ENCODE results near the gene OGFR.

OGFR gene

DNA sequence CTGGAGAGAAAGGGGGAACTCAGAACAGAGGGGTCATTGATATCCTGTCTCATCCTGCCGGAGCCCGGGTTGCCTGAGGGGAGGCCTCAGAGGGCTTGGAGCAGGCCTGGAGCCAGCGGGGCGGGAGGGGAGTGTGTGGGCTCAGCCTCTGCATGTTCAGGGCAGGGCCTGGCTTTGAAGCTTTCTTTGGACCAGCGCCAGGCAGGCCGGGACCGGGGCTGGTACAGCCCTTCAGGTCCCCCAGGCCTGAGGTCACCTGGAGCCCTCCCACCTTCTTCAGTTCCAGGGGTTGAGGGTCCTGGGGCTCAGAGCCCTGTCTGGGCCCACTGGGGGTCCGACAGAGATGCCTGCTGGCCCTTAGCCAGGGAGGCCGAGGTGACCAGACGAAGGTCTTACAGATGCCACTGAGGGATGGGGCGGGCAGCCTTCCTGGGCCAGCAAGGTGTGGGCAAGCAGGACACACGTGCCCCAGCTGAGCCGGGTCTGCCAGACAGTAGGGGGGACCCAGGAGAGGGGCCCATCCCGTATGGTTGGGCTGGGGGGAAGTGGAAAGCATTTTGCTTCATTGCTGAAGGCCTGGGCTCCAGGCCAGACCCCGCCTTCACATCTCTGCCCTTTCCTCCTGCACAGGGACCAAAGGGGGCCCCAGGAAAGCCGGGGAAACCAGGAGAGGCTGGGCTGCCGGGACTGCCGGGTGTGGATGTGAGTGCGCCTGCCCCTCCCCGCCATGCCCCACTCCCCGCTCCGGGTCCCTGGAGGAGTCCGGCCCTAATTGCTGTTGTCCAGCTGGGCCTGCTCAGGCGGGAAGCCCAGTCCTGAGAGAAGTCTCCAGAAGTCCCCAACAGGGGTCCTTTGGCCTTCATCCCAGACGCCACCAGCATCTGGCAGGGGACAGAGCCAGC lies 14.2 kb downstream of the OGFR start:
- in situ Hi-C loops (cut with HindIII; ENCODE audit: low pct_ligation_motif_present, low sequenced_read_pairs): no loop called here
- no peak for DNase-seq
- TF ChIP-seq, protein P1, sequence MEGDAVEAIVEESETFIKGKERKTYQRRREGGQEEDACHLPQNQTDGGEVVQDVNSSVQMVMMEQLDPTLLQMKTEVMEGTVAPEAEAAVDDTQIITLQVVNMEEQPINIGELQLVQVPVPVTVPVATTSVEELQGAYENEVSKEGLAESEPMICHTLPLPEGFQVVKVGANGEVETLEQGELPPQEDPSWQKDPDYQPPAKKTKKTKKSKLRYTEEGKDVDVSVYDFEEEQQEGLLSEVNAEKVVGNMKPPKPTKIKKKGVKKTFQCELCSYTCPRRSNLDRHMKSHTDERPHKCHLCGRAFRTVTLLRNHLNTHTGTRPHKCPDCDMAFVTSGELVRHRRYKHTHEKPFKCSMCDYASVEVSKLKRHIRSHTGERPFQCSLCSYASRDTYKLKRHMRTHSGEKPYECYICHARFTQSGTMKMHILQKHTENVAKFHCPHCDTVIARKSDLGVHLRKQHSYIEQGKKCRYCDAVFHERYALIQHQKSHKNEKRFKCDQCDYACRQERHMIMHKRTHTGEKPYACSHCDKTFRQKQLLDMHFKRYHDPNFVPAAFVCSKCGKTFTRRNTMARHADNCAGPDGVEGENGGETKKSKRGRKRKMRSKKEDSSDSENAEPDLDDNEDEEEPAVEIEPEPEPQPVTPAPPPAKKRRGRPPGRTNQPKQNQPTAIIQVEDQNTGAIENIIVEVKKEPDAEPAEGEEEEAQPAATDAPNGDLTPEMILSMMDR (IDR thresholded peaks at IDR 0.05; ENCODE audit: low read depth, low read length, missing control alignments): no peak

DNA sequence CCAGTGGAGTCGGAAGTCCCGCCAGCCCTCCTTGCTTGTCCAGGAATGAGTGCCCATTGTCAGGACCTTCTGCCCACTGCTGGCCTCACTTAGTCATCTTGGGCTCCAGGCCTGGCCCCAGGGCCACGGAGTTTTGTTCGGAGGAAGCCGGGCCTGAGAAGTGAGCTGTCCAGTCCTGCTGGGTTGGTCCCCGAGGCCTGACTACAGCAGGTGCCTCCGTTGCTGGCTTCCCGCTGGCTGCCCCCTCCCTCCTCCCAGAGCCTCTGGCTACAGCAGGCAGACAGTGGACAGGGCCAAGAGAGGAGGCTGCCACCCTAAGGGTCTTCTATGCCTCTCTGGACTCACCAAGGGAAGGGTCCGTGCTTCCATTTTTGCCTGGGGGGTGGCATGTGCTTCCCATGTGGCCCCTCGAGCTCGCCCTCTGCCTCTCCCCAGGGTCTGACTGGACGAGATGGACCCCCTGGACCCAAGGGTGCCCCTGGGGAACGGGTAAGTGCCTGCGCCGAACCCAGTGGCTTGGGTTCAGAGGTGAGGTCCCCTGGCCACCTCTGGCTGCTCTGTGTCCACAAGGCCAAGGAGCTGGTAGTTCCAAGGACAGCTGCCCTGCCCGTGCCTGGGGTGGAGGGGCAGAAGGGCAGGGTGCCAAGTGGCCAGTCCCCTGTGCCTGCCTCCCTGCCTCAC lies 15.0 kb downstream of the OGFR start:
- DNase-seq: no peak
- in situ Hi-C loops (cut with HindIII; ENCODE audit: low pct_ligation_motif_present, low sequenced_read_pairs): no loop called here

More for the DNA sequence above, 14.2 kb downstream of the OGFR start:
- Histone ChIP-seq H3K4me3 (ENCODE audit: low read depth, low read length) (no peak overlapping the region), H3K36me3 (replicated peaks) (no peaks in the 10 kb centered on the region), H3K27me3 (replicated peaks) (peaks cover 20% of the 10 kb centered on the region), H3K27ac (no peak overlapping the region)

DNA sequence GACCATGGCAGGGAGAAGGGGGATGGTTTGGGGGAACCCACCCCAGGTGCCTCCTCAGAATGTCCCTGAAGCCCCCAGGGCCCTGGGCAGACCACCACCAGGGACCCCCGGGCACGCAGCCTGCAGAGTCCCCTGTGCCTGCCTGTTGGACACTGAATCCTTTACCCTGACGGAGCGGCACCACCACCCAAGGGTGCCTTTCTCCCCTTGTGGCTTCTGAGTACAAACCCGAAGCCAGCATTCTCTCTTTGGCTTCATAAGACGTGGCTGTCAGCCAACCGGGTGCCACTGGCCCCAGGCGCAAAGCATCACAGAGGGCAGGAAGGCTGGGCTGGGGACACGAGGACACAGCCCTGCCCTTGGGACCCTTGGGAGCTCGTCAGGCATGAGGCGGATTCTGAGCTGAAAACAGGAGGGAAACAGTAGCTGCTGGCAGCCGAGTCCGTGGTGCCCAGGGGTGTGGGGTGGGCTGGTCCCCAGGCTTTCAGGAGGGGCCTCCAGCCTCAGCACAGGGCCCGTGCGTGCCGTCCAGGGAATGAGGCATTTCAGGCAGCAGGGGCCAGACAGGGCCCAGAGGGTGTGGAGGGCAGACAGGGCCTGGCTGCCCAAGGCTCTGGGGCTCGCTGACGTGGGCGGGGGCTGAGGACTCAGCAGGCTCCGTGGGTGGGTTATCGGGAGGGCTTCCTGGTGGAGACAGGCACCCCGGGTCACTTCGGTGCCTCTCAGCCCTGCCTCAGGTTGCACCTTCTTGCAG lies 15.8 kb downstream of the OGFR start:
- no peak for DNase-seq
- Histone ChIP-seq H3K4me3 (ENCODE audit: low read depth, low read length) (no peak overlapping the region), H3K27ac (no peak overlapping the region), H3K27me3 (replicated peaks) (peaks cover 20% of the 10 kb centered on the region), H3K36me3 (replicated peaks) (no peaks in the 10 kb centered on the region)
- TF ChIP-seq, protein P1 (IDR thresholded peaks at IDR 0.05; ENCODE audit: low read depth, low read length, missing control alignments): no peak
- in situ Hi-C loops (cut with HindIII; ENCODE audit: low pct_ligation_motif_present, low sequenced_read_pairs): no loop called here

More for the DNA sequence above, 15.0 kb downstream of the OGFR start:
- H3K27ac ChIP-seq: no peak overlapping the region
- TF ChIP-seq, protein P1 (IDR thresholded peaks at IDR 0.05; ENCODE audit: low read depth, low read length, missing control alignments): no peak
- no peaks in the 10 kb centered on the region for H3K36me3 ChIP-seq (replicated peaks)
- no peak overlapping the region for H3K4me3 ChIP-seq (ENCODE audit: low read depth, low read length)
- peaks cover 20% of the 10 kb centered on the region for H3K27me3 ChIP-seq (replicated peaks)

DNA sequence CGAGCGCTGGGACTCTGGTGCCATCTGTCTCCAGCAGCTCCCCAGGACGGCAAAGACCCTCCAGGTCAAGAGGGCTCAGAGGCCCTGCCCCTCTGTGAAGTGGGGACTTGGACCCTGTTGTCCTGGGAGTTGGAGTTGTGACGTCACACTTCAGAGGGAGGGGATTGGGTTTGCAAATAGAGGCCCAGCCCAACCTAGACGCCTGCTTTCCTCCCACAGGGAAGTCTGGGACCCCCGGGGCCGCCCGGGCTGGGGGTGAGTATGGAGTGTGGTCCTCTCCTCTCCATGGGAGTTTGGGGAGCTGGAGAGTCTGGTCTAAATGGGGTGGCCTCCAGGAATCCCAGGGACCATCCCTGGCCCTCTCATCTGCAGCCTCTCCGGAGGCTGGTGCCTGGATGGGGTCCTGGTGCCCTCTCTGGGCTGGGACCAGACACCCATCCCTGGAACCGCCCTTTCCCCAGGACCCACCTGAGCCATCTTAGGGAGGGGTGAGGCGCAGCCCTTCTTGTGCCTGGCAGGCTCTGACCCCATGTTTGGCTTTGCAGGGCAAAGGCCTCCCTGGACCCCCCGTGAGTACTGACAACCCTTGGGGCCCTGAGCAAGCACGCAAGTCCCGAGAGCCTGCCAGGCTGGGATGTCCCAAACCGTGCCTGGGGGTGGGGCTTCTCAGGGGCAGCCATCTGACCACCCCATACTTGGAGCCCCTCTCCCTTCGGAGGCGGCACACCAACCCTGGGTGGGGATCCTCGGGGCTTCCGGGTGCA lies 16.5 kb downstream of the OGFR start:
- no peaks in the 10 kb centered on the region for H3K36me3 ChIP-seq (replicated peaks)
- H3K4me3 ChIP-seq (ENCODE audit: low read depth, low read length): no peak overlapping the region
- in situ Hi-C loops (cut with HindIII; ENCODE audit: low pct_ligation_motif_present, low sequenced_read_pairs): no loop called here
- H3K27ac ChIP-seq: no peak overlapping the region
- no peak for DNase-seq
- TF ChIP-seq, protein P1 (IDR thresholded peaks at IDR 0.05; ENCODE audit: low read depth, low read length, missing control alignments): no peak
- peaks cover 14% of the 10 kb centered on the region for H3K27me3 ChIP-seq (replicated peaks)

DNA sequence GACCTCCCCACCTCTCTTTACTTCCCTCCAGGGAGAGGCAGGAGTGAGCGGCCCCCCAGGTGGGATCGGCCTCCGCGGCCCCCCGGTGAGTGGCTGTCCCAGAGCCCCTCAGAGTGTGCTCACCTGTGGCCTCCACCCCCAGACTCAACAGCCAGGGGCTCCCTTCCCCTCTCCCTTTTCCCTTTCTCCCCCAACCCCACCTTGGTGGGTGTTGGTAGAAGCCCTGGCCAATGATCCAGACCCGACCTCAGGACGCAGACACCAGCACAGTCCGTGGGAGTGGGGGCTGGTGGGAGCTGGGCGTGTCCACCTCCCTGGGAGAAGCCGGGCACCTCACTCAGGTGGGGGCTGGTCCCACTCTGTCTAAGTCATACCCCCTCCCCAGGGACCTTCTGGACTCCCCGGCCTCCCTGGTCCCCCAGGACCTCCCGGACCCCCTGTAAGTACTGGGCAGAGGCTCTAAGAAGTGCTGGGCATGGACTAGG lies 17.1 kb downstream of the OGFR start:
- peaks cover 9% of the 10 kb centered on the region for H3K27me3 ChIP-seq (replicated peaks)
- H3K27ac ChIP-seq: no peak overlapping the region
- DNase-seq: no peak
- no peaks in the 10 kb centered on the region for H3K36me3 ChIP-seq (replicated peaks)
- H3K4me3 ChIP-seq (ENCODE audit: low read depth, low read length): no peak overlapping the region
- in situ Hi-C loops (cut with HindIII; ENCODE audit: low pct_ligation_motif_present, low sequenced_read_pairs): no loop called here
- TF ChIP-seq, protein P1 (IDR thresholded peaks at IDR 0.05; ENCODE audit: low read depth, low read length, missing control alignments): no peak
